ENCODE measurements around the gene FIGNL1.

Gene FIGNL1

GRCh38 chr7:50436133-50436806 is 13.9 kb downstream of the FIGNL1 start:
- H3K4me3 ChIP-seq (ENCODE audit: control insufficient read depth, low read depth, low read length): no peak overlapping the region
- TF ChIP-seq, protein P1, sequence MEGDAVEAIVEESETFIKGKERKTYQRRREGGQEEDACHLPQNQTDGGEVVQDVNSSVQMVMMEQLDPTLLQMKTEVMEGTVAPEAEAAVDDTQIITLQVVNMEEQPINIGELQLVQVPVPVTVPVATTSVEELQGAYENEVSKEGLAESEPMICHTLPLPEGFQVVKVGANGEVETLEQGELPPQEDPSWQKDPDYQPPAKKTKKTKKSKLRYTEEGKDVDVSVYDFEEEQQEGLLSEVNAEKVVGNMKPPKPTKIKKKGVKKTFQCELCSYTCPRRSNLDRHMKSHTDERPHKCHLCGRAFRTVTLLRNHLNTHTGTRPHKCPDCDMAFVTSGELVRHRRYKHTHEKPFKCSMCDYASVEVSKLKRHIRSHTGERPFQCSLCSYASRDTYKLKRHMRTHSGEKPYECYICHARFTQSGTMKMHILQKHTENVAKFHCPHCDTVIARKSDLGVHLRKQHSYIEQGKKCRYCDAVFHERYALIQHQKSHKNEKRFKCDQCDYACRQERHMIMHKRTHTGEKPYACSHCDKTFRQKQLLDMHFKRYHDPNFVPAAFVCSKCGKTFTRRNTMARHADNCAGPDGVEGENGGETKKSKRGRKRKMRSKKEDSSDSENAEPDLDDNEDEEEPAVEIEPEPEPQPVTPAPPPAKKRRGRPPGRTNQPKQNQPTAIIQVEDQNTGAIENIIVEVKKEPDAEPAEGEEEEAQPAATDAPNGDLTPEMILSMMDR (IDR thresholded peaks at IDR 0.05; ENCODE audit: control insufficient read depth, insufficient read depth, low read depth, low read length, missing control alignments): no peak
- DNase-seq (ENCODE audit: low read depth): no peak

DNA sequence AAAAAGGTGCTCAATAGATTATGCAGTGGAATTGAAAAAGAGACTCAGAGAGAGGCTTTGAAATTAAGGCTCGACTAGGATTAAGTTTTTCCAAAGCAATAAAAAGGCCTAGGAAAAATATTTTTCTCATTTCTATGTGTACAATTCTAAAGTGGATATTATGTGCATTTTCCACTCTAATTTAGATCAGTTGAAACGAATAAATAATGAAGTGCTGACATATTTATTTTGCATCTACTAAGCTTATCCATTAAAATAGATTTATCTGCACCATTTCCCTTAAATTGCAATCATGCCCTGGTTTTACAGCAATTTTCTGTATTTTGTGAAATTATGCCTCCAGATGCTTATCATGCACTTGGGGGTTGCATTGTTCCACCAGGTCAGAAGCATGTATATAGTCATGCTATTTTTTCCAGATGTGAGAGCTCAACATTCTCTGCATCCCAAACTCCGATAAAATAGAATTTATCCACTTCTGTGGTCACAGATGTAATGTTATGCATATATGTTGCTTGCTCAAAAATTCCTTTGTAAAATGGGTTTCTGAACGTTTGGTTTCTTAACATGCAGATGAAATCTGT is 18.3 kb downstream of the FIGNL1 start:
- TF ChIP-seq, protein P1 (IDR thresholded peaks at IDR 0.05; ENCODE audit: control insufficient read depth, insufficient read depth, low read depth, low read length, missing control alignments): no peak
- H3K4me3 ChIP-seq (ENCODE audit: control insufficient read depth, low read depth, low read length): no peak overlapping the region
- no peak for DNase-seq (ENCODE audit: low read depth)

DNA sequence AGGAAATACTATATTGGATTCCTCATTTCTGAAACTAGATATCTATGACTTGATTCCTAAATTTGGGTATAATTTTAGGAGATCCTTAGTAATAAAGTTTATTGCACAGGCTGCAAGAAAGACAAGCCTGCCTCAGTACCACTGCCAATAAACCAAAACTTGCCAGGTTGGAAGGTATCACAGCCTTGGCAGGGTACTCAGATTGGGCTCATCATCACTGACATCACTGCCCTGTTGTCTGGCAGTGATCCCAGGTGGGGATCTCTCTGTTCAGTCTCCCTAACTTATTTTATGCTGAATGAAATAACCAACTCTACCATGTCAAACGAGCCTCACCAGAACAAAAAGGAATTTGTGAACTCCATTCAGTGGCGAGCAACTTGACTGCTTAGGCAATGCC is 18.8 kb downstream of the FIGNL1 start:
- DNase-seq (ENCODE audit: low read depth): no peak
- TF ChIP-seq, protein P1 (IDR thresholded peaks at IDR 0.05; ENCODE audit: control insufficient read depth, insufficient read depth, low read depth, low read length, missing control alignments): no peak
- H3K4me3 ChIP-seq (ENCODE audit: control insufficient read depth, low read depth, low read length): no peak overlapping the region

DNA sequence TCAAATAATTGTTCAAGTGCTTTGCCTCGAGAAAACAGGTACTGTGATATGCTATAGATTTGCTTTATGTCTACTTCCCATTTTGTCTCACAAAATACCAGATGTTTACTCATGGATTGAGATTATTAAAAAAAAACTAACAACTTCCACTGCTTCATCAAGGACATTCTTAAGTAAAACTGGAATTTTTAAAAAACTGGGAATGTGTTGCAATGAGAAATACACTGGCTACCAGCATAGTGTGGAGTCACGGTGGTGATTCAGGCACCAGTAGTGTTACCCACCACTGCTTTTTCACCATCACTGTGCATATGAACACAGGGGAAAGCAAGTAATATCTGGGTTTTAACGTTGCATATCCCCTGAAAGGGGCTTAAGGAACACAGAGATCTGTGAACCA is 21.2 kb downstream of the FIGNL1 start:
- no peak overlapping the region for H3K4me3 ChIP-seq (ENCODE audit: control insufficient read depth, low read depth, low read length)
- no peak for DNase-seq (ENCODE audit: low read depth)
- TF ChIP-seq, protein P1 (IDR thresholded peaks at IDR 0.05; ENCODE audit: control insufficient read depth, insufficient read depth, low read depth, low read length, missing control alignments): no peak

DNA sequence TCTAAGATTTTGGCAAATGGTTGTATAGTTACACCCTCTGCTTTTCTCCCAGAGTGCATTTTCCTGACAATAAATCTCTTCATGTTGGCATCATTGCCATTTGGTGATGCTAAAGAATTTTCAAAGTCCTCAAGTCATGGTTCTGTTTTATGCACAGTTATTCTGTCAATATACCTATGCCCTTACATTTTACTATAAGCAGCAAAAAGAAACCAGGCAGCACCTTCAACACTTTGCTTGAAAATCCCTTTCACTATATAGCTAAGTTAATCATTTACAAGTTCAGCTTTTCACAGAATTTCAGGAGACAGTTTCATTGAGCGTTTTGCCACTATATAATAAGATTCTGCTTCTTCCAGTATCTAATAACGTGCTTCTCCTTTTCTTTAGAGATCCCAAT is 22.6 kb downstream of the FIGNL1 start:
- DNase-seq (ENCODE audit: low read depth): no peak
- TF ChIP-seq, protein P1 (IDR thresholded peaks at IDR 0.05; ENCODE audit: control insufficient read depth, insufficient read depth, low read depth, low read length, missing control alignments): no peak
- H3K4me3 ChIP-seq (ENCODE audit: control insufficient read depth, low read depth, low read length): no peak overlapping the region

DNA sequence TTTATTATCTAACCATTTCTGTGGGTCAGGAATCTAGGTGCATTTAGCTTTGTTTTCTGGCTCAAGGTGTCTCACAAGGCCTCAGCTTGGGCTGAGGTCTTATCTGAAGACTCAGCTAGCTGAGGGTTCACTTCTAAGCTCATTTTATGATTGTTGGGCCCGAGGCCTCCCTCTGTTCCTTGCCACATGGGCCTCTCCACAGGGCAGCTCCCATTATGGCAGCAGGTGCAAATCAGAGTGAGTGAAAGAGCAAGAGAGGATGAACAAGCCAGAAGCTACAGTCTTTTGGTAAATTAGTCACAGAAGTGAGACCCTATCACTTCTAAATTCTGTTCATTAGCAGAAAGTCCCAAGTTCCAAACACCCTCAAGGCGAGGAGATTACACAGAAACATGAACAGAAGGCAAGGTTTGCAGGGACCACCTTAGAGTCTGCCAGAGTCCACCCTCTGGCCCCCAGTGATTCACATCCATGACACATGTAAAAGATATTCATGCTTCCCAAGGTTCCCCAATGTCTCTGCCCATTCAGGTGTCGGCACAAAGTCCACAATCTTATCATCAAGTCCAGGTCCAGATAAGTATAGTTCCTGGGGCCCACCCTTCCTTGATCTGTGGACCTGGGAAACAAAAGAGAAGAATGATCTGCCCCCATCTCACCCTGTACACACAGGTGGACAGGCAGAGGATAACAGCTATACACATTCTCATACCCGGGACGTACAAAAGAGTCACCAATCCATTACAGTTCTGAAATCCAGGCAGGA is 23.7 kb downstream of the FIGNL1 start:
- TF ChIP-seq, protein P1 (IDR thresholded peaks at IDR 0.05; ENCODE audit: control insufficient read depth, insufficient read depth, low read depth, low read length, missing control alignments): no peak
- H3K4me3 ChIP-seq (ENCODE audit: control insufficient read depth, low read depth, low read length): no peak overlapping the region
- no peak for DNase-seq (ENCODE audit: low read depth)
